Measurements from ENCODE around the gene CLDN24.

- no peak for TF ChIP-seq CTCF (IDR thresholded peaks at IDR 0.05; ENCODE audit: insufficient read depth, low read length, poor library complexity, severe bottlenecking)
- no peak for TF ChIP-seq EZH2phosphoT487 (conservative IDR thresholded peaks at IDR 0.05; ENCODE audit: low read length)
Measured at GRCh38 chr4:183284965-183285364, 37.3 kb downstream of the CLDN24 start.

All from SU-DHL-6 (cell line).